K562 (cell line): ENCODE data around the gene NAPB. TPM values are rescaled to one million over a fixed set of nuclear protein-coding genes. Genes with fewer than 3 reads are reported as not detected.

Source experiments
- BRF2 ChIP-seq: IDR thresholded peaks from 3 replicates; pipeline ENCODE4 v1.6.1; 2011; ENCODE audit warnings: borderline replicate concordance, mild to moderate bottlenecking; ENCODE audit not compliant: insufficient read length, insufficient read depth
- CBFB ChIP-seq: sonication (generic); formaldehyde crosslinking; IDR thresholded peaks from 2 replicates; pipeline ENCODE4 v1.4.0; 2020; ENCODE audit warnings: mild to moderate bottlenecking, missing genetic modification reagents
- CCNT2 ChIP-seq: IDR thresholded peaks from 2 replicates; pipeline ENCODE4 v1.6.1; 2011; ENCODE audit warnings: borderline replicate concordance, low read depth, mild to moderate bottlenecking, moderate library complexity, mixed read lengths, low read length; ENCODE audit not compliant: insufficient read length; ENCODE audit errors: extremely low read depth
- CHD4 ChIP-seq: fragments of 200-600 bp; sonication (generic); IDR thresholded peaks from 3 replicates; pipeline ENCODE4 v1.6.1; 2012; ENCODE audit warnings: low read depth, mild to moderate bottlenecking, mixed read lengths, low read length, inconsistent platforms; ENCODE audit not compliant: insufficient read depth, insufficient replicate concordance, poor library complexity, severe bottlenecking
- ETV1 ChIP-seq: fragments of 450-650 bp; conservative IDR thresholded peaks from 2 replicates; pipeline ENCODE4 v1.6.1; 2016; ENCODE audit warnings: missing genetic modification characterization, control low read depth, low read depth, missing compliant biosample characterization
- EZH2 ChIP-seq: IDR thresholded peaks from 2 replicates; pipeline ENCODE4 v1.6.1; 2012; ENCODE audit warnings: low read depth, mild to moderate bottlenecking, inconsistent platforms, low read length, borderline replicate concordance
- FOXJ3 ChIP-seq: sonication (generic); formaldehyde crosslinking; IDR thresholded peaks from 2 replicates; pipeline ENCODE4 v1.4.0; 2020; ENCODE audit warnings: mild to moderate bottlenecking, missing genetic modification reagents
- FOXO4 ChIP-seq: fragments of 450-650 bp; formaldehyde crosslinking; IDR thresholded peaks from 2 replicates; pipeline ENCODE4 v1.4.0; 2020; ENCODE audit warnings: mild to moderate bottlenecking, moderate library complexity
- GATAD2A ChIP-seq: fragments of 450-650 bp; IDR thresholded peaks from 2 replicates; pipeline ENCODE4 v1.6.1; 2017
- HMBOX1 ChIP-seq: sonication (generic); IDR thresholded peaks from 2 replicates; pipeline ENCODE4 v1.6.1; 2016
- KAT8 ChIP-seq: fragments of 450-650 bp; IDR thresholded peaks from 2 replicates; pipeline ENCODE4 v1.6.1; 2016; ENCODE audit warnings: low read depth, mild to moderate bottlenecking
- KDM1A ChIP-seq, 2 experiments: fragments of 450-650 bp; IDR thresholded peaks; 2 replicates each; pipeline ENCODE4 v1.6.1; 2016; ENCODE audit warnings: mild to moderate bottlenecking in 2 of 2
- MCM7 ChIP-seq, 2 experiments: fragments of 450-650 bp; IDR thresholded peaks; 2 replicates each; pipeline ENCODE4 v1.6.1; 2016 to 2018
- NKRF ChIP-seq: fragments of 450-650 bp; IDR thresholded peaks from 2 replicates; pipeline ENCODE4 v1.6.1; 2016; ENCODE audit warnings: borderline replicate concordance
- PHB2 ChIP-seq: fragments of 450-650 bp; IDR thresholded peaks from 2 replicates; pipeline ENCODE4 v1.6.1; 2017; ENCODE audit warnings: low read depth
- POLR2B ChIP-seq: fragments of 450-650 bp; IDR thresholded peaks from 2 replicates; pipeline ENCODE4 v1.6.1; 2018; ENCODE audit warnings: low read depth; ENCODE audit not compliant: partially characterized antibody
- PRPF4 ChIP-seq: fragments of 200-400 bp; formaldehyde crosslinking; IDR thresholded peaks from one replicate; pipeline ENCODE4 v1.6.1; 2017; ENCODE audit warnings: low read length, low read depth, mild to moderate bottlenecking; ENCODE audit not compliant: insufficient read depth, poor library complexity, severe bottlenecking
- RBM25 ChIP-seq: fragments of 200-400 bp; formaldehyde crosslinking; IDR thresholded peaks from 2 replicates; pipeline ENCODE4 v1.6.1; 2018; ENCODE audit warnings: low read length, low read depth, moderate library complexity; ENCODE audit not compliant: severe bottlenecking
- ZNF436 ChIP-seq: fragments of 250-450, 450-650 bp; sonication (Bioruptor Pico); formaldehyde crosslinking; IDR thresholded peaks from 2 replicates; pipeline ENCODE4 v1.7.0; 2020; ENCODE audit warnings: mild to moderate bottlenecking
- ZNF511 ChIP-seq: sonication (generic); formaldehyde crosslinking; IDR thresholded peaks from 2 replicates; pipeline ENCODE4 v1.8.0; 2022; ENCODE audit warnings: mild to moderate bottlenecking, missing genetic modification reagents
- ZNF551 ChIP-seq: fragments of 250-450 bp; sonication (Bioruptor Pico); IDR thresholded peaks from 2 replicates; pipeline ENCODE4 v1.5.0; 2021; ENCODE audit warnings: mild to moderate bottlenecking, moderate library complexity
- polyA plus RNA-seq, 8 experiments: library from polyadenylated mRNA; depleted of rRNA in 4 of 8; stranded (reverse) in 5 of 8; unstranded in 3 of 8; fragments of >200 nt; fragmentation: Nextera tagmentation in 2 of 8; fragmentation: Illumina TruSeq in 1 of 8; extraction: Ambion mirVana in 2 of 8; extraction: Trizol in 1 of 8; gene quantifications; 2 replicates each; pipeline versions ENCODE4 v1.2.1 to v1.2.3, GENCODE V29; 2011 to 2014; ENCODE audit warnings: inconsistent platforms in 1 of 8, missing spikeins in 1 of 8
- total RNA-seq, 7 experiments: library from RNA; depleted of rRNA in 6 of 7; stranded (reverse); fragments of >200 nt in 6 of 7; fragmentation: Illumina TruSeq in 2 of 7; extraction: Trizol in 2 of 7; gene quantifications; 2 replicates each; pipeline versions ENCODE4 v1.2.1 to v1.2.3, GENCODE V29; 2011 to 2021; ENCODE audit warnings: low replicate concordance in 1 of 7

The NAPB gene
- total and polyA plus RNA-seq, 9 of the 15 experiments (the other 6 are each of a cell fraction or from before 2014, with no cell fraction given): 1.4 to 7.7 (median 5.2) TPM

- TF ChIP-seq CHD4: no peak
- peak; percentile 71 for TF ChIP-seq POLR2B
- no peak for TF ChIP-seq ZNF551 (CRISPR knock-in tag)
- TF ChIP-seq MCM7 (IDR thresholded peaks at IDR 0.05): no peak
- no peak for TF ChIP-seq CBFB
- TF ChIP-seq GATAD2A: no peak
- TF ChIP-seq KAT8: no peak
- TF ChIP-seq EZH2: no peak
- TF ChIP-seq PHB2: no peak
- TF ChIP-seq BRF2: no peak
- TF ChIP-seq RBM25: no peak
- TF ChIP-seq ZNF436 (CRISPR knock-in tag): no peak
- TF ChIP-seq CCNT2: peak; percentile 54
- no peak for TF ChIP-seq HMBOX1
- no peak for TF ChIP-seq NKRF
- no peak for TF ChIP-seq ZNF511 (CRISPR knock-in tag)
- no peak for TF ChIP-seq PRPF4
- TF ChIP-seq FOXO4: no peak
- TF ChIP-seq ETV1 (tag): no peak
- no peak for TF ChIP-seq FOXJ3 (CRISPR knock-in tag)
- no peak for TF ChIP-seq KDM1A (IDR thresholded peaks at IDR 0.05)
Observed at GRCh38 chr20:23420943-23421931, at the start of gene NAPB (continued).
